Liver (tissue), 9 donors: ENCODE measurements around the gene OR4K15. TPM values are rescaled to one million over a fixed set of nuclear protein-coding genes. Genes with fewer than 3 reads are reported as not detected.

Experiments used
- DNase-seq: peaks from one replicate; pipeline ENCODE4 v3.0.0-alpha.2; 2017; ENCODE audit warnings: low spot score
- H3K27ac ChIP-seq, 2 donors: one replicate each; pipeline ENCODE4 v1.7.0; 2013; ENCODE audit warnings: inconsistent platforms in 2 of 2, low read length in 2 of 2, control low read depth in 1 of 2, low read depth in 1 of 2, mild to moderate bottlenecking in 1 of 2
- H3K27me3 ChIP-seq, 4 donors: one replicate each; pipeline versions ENCODE4 v1.6.1 to v1.7.0; 2013; ENCODE audit warnings: low read length in 3 of 4, inconsistent platforms in 1 of 4, mild to moderate bottlenecking in 1 of 4, moderate library complexity in 1 of 4; ENCODE audit not compliant: control insufficient read depth in 4 of 4, insufficient read depth in 4 of 4
- H3K36me3 ChIP-seq, 4 donors: one replicate each; pipeline versions ENCODE4 v1.6.1 to v1.7.0; 2013; ENCODE audit warnings: low read length in 3 of 4, mild to moderate bottlenecking in 3 of 4, low read depth in 1 of 4, moderate library complexity in 1 of 4; ENCODE audit not compliant: control insufficient read depth in 4 of 4, insufficient read depth in 3 of 4
- H3K4me1 ChIP-seq, 4 donors: one replicate each; pipeline versions ENCODE4 v1.6.1 to v1.7.0; 2013; ENCODE audit warnings: low read length in 3 of 4, mild to moderate bottlenecking in 3 of 4, moderate library complexity in 1 of 4; ENCODE audit not compliant: control insufficient read depth in 4 of 4, insufficient read depth in 4 of 4
- H3K4me3 ChIP-seq, 3 donors: one replicate each; pipeline versions ENCODE4 v1.6.1 to v1.7.0; 2013; ENCODE audit warnings: low read length in 3 of 3, control low read depth in 1 of 3, low read depth in 1 of 3, mild to moderate bottlenecking in 1 of 3
- H3K9ac ChIP-seq, 2 donors: one replicate each; pipeline ENCODE4 v1.7.0; 2013; ENCODE audit warnings: low read length in 2 of 2, mild to moderate bottlenecking in 2 of 2, moderate library complexity in 2 of 2, control low read depth in 1 of 2, low read depth in 1 of 2
- H3K9me3 ChIP-seq, 4 donors: one replicate each; pipeline versions ENCODE4 v1.6.1 to v1.7.0; 2013; ENCODE audit warnings: low read length in 3 of 4; ENCODE audit not compliant: control insufficient read depth in 4 of 4
- EGR1 ChIP-seq, 2 donors: IDR thresholded peaks; 2 replicates each; pipeline ENCODE4 v1.6.1; 2016 to 2018; ENCODE audit warnings: antibody characterized with exemption in 2 of 2, low read depth in 2 of 2
- FOXA1 ChIP-seq: IDR thresholded peaks from 2 replicates; pipeline ENCODE4 v1.6.1; 2016; ENCODE audit warnings: antibody characterized with exemption
- FOXA2 ChIP-seq: IDR thresholded peaks from 2 replicates; pipeline ENCODE4 v1.6.1; 2016; ENCODE audit warnings: antibody characterized with exemption
- GABPA ChIP-seq, 2 donors: IDR thresholded peaks in 1 of 2; conservative IDR thresholded peaks in 1 of 2; 2 replicates each; pipeline ENCODE4 v1.6.1; 2016; ENCODE audit warnings: antibody characterized with exemption in 2 of 2, mild to moderate bottlenecking in 1 of 2, moderate library complexity in 1 of 2
- HNF4A ChIP-seq, 2 donors: conservative IDR thresholded peaks; 2 replicates each; pipeline ENCODE4 v1.6.1; 2016; ENCODE audit warnings: antibody characterized with exemption in 2 of 2, mild to moderate bottlenecking in 2 of 2
- HNF4G ChIP-seq: IDR thresholded peaks from 2 replicates; pipeline ENCODE4 v1.6.1; 2016; ENCODE audit warnings: antibody characterized with exemption
- JUND ChIP-seq, 2 donors: IDR thresholded peaks; 2 replicates each; pipeline ENCODE4 v1.6.1; 2016; ENCODE audit warnings: antibody characterized with exemption in 2 of 2
- NR2F2 ChIP-seq: IDR thresholded peaks from 2 replicates; pipeline ENCODE4 v1.6.1; 2016; ENCODE audit warnings: antibody characterized with exemption
- RXRA ChIP-seq, 2 donors: IDR thresholded peaks; 2 replicates each; pipeline ENCODE4 v1.6.1; 2017 to 2018; ENCODE audit warnings: antibody characterized with exemption in 2 of 2, mild to moderate bottlenecking in 1 of 2
- SP1 ChIP-seq: IDR thresholded peaks from 2 replicates; pipeline ENCODE4 v1.6.1; 2018; ENCODE audit warnings: antibody characterized with exemption, mild to moderate bottlenecking
- TAF1 ChIP-seq: conservative IDR thresholded peaks from 2 replicates; pipeline ENCODE4 v1.6.1; 2016; ENCODE audit warnings: antibody characterized with exemption, mild to moderate bottlenecking
- YY1 ChIP-seq: IDR thresholded peaks from 2 replicates; pipeline ENCODE4 v1.6.1; 2016; ENCODE audit warnings: antibody characterized with exemption, mild to moderate bottlenecking
- WGBS: extraction: QIAGEN DNeasy Blood & Tissue Kit; methylation state at CpG from one replicate; pipeline ENCODE4 v1.1.7; 2013; 5-methylcytosine and 5-hydroxymethylcytosine counted together
- polyA plus RNA-seq, 2 donors: library from polyadenylated mRNA; stranded (reverse) in 1 of 2; unstranded in 1 of 2; fragments of 200-250 nt in 1 of 2; fragments of >200 nt in 1 of 2; fragmentation: Nextera tagmentation in 1 of 2; extraction: Ambion mirVana in 1 of 2; gene quantifications; one replicate each; pipeline versions ENCODE4 v1.2.1 to v1.2.3, GENCODE V29; 2013 to 2015
- total RNA-seq, 2 donors: library from RNA; depleted of rRNA; stranded (reverse); fragments of >200 nt; gene quantifications; one replicate each; pipeline ENCODE4 v1.2.3, GENCODE V29; 2014
- TF ChIP-seq, protein P1 (sequence below): IDR thresholded peaks from 2 replicates; pipeline ENCODE4 v1.6.1; 2016; ENCODE audit warnings: antibody characterized with exemption
- TF ChIP-seq, protein P2 (sequence below): IDR thresholded peaks from 2 replicates; pipeline ENCODE4 v1.6.1; 2016; ENCODE audit warnings: antibody characterized with exemption
- TF ChIP-seq, protein P3 (sequence below): IDR thresholded peaks from 2 replicates; pipeline ENCODE4 v1.6.1; 2016; ENCODE audit warnings: antibody characterized with exemption
- TF ChIP-seq, protein P4 (sequence below): IDR thresholded peaks from 2 replicates; pipeline ENCODE4 v1.6.1; 2016; ENCODE audit warnings: antibody characterized with exemption, mild to moderate bottlenecking
- TF ChIP-seq, protein P5 (sequence below): fragments of 150-350 bp; IDR thresholded peaks from 2 replicates; pipeline ENCODE4 v1.5.1; 2017; ENCODE audit warnings: improper control_type of control experiment, low read depth, low read length; ENCODE audit not compliant: missing input control
- donor health status: healthy.
- donor health status: healthy.
- donor health status: healthy.
- donor health status: healthy.
- donor health status: healthy.

The OR4K15 gene
- total and polyA plus RNA-seq, 4 donors = not detected

DNA sequence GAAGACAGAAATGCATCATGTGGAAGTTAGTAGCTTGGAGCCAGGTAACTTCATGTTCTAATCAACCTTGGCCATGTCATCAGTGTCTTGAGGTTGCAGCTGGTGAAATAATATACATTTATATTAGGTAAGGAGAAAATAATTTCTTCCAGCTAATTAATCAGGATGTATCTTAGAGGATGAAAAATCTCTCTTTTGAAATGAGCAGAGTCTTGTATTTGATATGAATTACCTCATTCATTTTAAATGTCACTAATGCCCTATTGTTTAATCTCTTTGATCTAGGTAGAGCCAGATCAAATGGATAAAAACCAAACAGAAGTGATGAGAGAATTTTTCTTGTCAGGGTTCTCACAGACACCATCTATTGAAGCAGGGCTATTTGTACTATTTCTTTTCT is 26.5 kb downstream of the OR4K15 start, which contains the start of gene OR4Q2:
OR4Q2 (plus strand) TSS at position 301 of the 400 bp plus-strand sequence.
- H3K9me3 ChIP-seq = no peaks in the 10 kb centered on the region
- no peak within 1 kb of the TSS for H3K4me3 ChIP-seq
- no peaks in the 10 kb centered on the region for H3K27me3 ChIP-seq
- no peaks in the 10 kb centered on the region for H3K4me1 ChIP-seq
- no peak for DNase-seq
- H3K27ac ChIP-seq = no peak within 1 kb of the TSS
- H3K9ac ChIP-seq = no peak within 1 kb of the TSS
- no peaks in the 10 kb centered on the region for H3K36me3 ChIP-seq
- no peak for TF ChIP-seq JUND (IDR thresholded peaks at IDR 0.05)
- TF ChIP-seq TAF1 = no peak
- TF ChIP-seq YY1 = no peak
- TF ChIP-seq FOXA1 = no peak
- TF ChIP-seq, protein P1, sequence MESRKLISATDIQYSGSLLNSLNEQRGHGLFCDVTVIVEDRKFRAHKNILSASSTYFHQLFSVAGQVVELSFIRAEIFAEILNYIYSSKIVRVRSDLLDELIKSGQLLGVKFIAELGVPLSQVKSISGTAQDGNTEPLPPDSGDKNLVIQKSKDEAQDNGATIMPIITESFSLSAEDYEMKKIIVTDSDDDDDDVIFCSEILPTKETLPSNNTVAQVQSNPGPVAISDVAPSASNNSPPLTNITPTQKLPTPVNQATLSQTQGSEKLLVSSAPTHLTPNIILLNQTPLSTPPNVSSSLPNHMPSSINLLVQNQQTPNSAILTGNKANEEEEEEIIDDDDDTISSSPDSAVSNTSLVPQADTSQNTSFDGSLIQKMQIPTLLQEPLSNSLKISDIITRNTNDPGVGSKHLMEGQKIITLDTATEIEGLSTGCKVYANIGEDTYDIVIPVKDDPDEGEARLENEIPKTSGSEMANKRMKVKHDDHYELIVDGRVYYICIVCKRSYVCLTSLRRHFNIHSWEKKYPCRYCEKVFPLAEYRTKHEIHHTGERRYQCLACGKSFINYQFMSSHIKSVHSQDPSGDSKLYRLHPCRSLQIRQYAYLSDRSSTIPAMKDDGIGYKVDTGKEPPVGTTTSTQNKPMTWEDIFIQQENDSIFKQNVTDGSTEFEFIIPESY = no peak
- TF ChIP-seq HNF4G = no peak
- TF ChIP-seq, protein P2, sequence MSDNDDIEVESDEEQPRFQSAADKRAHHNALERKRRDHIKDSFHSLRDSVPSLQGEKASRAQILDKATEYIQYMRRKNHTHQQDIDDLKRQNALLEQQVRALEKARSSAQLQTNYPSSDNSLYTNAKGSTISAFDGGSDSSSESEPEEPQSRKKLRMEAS = no peak
- no peak for TF ChIP-seq FOXA2
- TF ChIP-seq, protein P3, sequence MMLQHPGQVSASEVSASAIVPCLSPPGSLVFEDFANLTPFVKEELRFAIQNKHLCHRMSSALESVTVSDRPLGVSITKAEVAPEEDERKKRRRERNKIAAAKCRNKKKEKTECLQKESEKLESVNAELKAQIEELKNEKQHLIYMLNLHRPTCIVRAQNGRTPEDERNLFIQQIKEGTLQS = no peak
- no peak for TF ChIP-seq NR2F2
- no peak for TF ChIP-seq GABPA (IDR thresholded peaks at IDR 0.05 in 1 of 2, conservative IDR thresholded peaks at IDR 0.05 in 1 of 2)
- TF ChIP-seq, protein P4, sequence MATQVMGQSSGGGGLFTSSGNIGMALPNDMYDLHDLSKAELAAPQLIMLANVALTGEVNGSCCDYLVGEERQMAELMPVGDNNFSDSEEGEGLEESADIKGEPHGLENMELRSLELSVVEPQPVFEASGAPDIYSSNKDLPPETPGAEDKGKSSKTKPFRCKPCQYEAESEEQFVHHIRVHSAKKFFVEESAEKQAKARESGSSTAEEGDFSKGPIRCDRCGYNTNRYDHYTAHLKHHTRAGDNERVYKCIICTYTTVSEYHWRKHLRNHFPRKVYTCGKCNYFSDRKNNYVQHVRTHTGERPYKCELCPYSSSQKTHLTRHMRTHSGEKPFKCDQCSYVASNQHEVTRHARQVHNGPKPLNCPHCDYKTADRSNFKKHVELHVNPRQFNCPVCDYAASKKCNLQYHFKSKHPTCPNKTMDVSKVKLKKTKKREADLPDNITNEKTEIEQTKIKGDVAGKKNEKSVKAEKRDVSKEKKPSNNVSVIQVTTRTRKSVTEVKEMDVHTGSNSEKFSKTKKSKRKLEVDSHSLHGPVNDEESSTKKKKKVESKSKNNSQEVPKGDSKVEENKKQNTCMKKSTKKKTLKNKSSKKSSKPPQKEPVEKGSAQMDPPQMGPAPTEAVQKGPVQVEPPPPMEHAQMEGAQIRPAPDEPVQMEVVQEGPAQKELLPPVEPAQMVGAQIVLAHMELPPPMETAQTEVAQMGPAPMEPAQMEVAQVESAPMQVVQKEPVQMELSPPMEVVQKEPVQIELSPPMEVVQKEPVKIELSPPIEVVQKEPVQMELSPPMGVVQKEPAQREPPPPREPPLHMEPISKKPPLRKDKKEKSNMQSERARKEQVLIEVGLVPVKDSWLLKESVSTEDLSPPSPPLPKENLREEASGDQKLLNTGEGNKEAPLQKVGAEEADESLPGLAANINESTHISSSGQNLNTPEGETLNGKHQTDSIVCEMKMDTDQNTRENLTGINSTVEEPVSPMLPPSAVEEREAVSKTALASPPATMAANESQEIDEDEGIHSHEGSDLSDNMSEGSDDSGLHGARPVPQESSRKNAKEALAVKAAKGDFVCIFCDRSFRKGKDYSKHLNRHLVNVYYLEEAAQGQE = no peak
- TF ChIP-seq HNF4A (conservative IDR thresholded peaks at IDR 0.05) = no peak
- TF ChIP-seq, protein P5, sequence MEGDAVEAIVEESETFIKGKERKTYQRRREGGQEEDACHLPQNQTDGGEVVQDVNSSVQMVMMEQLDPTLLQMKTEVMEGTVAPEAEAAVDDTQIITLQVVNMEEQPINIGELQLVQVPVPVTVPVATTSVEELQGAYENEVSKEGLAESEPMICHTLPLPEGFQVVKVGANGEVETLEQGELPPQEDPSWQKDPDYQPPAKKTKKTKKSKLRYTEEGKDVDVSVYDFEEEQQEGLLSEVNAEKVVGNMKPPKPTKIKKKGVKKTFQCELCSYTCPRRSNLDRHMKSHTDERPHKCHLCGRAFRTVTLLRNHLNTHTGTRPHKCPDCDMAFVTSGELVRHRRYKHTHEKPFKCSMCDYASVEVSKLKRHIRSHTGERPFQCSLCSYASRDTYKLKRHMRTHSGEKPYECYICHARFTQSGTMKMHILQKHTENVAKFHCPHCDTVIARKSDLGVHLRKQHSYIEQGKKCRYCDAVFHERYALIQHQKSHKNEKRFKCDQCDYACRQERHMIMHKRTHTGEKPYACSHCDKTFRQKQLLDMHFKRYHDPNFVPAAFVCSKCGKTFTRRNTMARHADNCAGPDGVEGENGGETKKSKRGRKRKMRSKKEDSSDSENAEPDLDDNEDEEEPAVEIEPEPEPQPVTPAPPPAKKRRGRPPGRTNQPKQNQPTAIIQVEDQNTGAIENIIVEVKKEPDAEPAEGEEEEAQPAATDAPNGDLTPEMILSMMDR = no peak
- TF ChIP-seq RXRA (IDR thresholded peaks at IDR 0.05) = no peak
- no peak for TF ChIP-seq SP1
- no peak for TF ChIP-seq EGR1 (IDR thresholded peaks at IDR 0.05; ENCODE audit: low read depth in 2 of 2)

DNA sequence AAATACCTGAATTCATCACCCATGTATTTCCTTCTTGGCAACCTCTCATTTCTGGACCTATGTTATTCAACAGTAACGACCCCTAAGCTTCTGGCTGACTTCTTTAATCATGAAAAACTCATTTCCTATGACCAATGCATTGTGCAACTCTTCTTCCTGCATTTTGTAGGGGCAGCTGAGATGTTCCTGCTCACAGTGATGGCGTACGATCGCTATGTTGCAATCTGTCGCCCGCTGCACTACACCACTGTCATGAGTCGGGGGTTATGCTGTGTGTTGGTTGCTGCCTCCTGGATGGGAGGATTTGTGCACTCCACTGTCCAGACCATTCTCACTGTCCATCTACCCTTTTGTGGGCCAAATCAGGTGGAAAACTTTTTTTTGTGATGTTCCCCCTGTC is 26.9 kb downstream of the OR4K15 start:
- no peak for DNase-seq
- no peaks in the 10 kb centered on the region for H3K4me1 ChIP-seq
- no peak overlapping the region for H3K27ac ChIP-seq
- H3K4me3 ChIP-seq = no peak overlapping the region
- no peaks in the 10 kb centered on the region for H3K9me3 ChIP-seq
- H3K27me3 ChIP-seq = no peaks in the 10 kb centered on the region
- TF ChIP-seq, protein P3 = no peak
- no peak overlapping the region for H3K9ac ChIP-seq
- H3K36me3 ChIP-seq = no peaks in the 10 kb centered on the region
- 72% methylated on average over 7 of the region's 7 CpGs for WGBS
